Dermis blood vessel endothelial cell (primary cell): ENCODE results near the gene PTPRCAP. TPM values are rescaled to one million over a fixed set of nuclear protein-coding genes. Genes with fewer than 3 reads are reported as not detected.

Source experiments
- DNase-seq: peaks from one replicate; pipeline ENCODE4 v3.0.0; 2010
- total RNA-seq: library from RNA; depleted of rRNA; stranded (reverse); fragments of >200 nt; gene quantifications from 2 replicates; pipeline ENCODE4 v1.2.3, GENCODE V29; 2014

Gene PTPRCAP
- total RNA-seq, 1 donor from 2014 or later, result 2.2 TPM

GRCh38 chr11:67423891-67424613 is 13.4 kb downstream of the PTPRCAP start:
- no peak for DNase-seq

GRCh38 chr11:67423466-67423865 is 14.0 kb downstream of the PTPRCAP start:
- no peak for DNase-seq

- DNase-seq, result no peak
Measured at GRCh38 chr11:67422891-67423290, 14.6 kb downstream of the PTPRCAP start.

- DNase-seq, result no peak
Measured at GRCh38 chr11:67421430-67422031, 16.0 kb downstream of the PTPRCAP start.

GRCh38 chr11:67420646-67421429 is 16.6 kb downstream of the PTPRCAP start:
- DNase-seq, result peak; percentile 93

GRCh38 chr11:67420147-67420645 is 17.3 kb downstream of the PTPRCAP start:
- DNase-seq, result no peak

- DNase-seq, result no peak
Measured at GRCh38 chr11:67419325-67420049, 18.0 kb downstream of the PTPRCAP start.

- no peak for DNase-seq
Measured at GRCh38 chr11:67418476-67419281, 18.8 kb downstream of the PTPRCAP start.

- no peak for DNase-seq
Measured at GRCh38 chr11:67417425-67417824, 20.1 kb downstream of the PTPRCAP start.

GRCh38 chr11:67416416-67417335 is 20.8 kb downstream of the PTPRCAP start:
- peak; percentile 36 for DNase-seq

GRCh38 chr11:67415501-67416304 is 21.8 kb downstream of the PTPRCAP start, which contains the start of gene CARNS1:
TSS of gene CARNS1 (plus strand) at chr11:67415678. CDS start at chr11:67416200, 522 bp downstream.
- no peak for DNase-seq

GRCh38 chr11:67413266-67413849 is 24.1 kb downstream of the PTPRCAP start:
- no peak for DNase-seq

GRCh38 chr11:67412495-67413179 is 24.8 kb downstream of the PTPRCAP start:
- no peak for DNase-seq

GRCh38 chr11:67411785-67412152 is 25.7 kb downstream of the PTPRCAP start:
- no peak for DNase-seq

- no peak for DNase-seq
Measured at GRCh38 chr11:67410984-67411784, 26.3 kb downstream of the PTPRCAP start.

- DNase-seq, result no peak
Measured at GRCh38 chr11:67410369-67410831, 27.1 kb downstream of the PTPRCAP start.

GRCh38 chr11:67409781-67410368 is 27.6 kb downstream of the PTPRCAP start:
- no peak for DNase-seq
